GM23248 (cell line): Measurements from ENCODE around the gene GTF2H1. TPM values are rescaled to one million over a fixed set of nuclear protein-coding genes. Genes with fewer than 3 reads are reported as not detected.

Experiments used
- DNase-seq: peaks from one replicate; pipeline ENCODE4 v3.0.0-alpha.2; 2015
- H2AFZ ChIP-seq: fragments of 200-600 bp; sonication (generic); 2 replicates; pipeline ENCODE4 v1.6.1; 2016; ENCODE audit warnings: antibody characterized with exemption
- H3F3A ChIP-seq: fragments of 200-600 bp; sonication (generic); 2 replicates; pipeline ENCODE4 v1.6.1; 2016; ENCODE audit warnings: mild to moderate bottlenecking, antibody characterized with exemption, mixed run types; ENCODE audit not compliant: insufficient read depth
- H3K27ac ChIP-seq: fragments of 200-600 bp; sonication (generic); 2 replicates; pipeline ENCODE4 v1.5.1; 2016; ENCODE audit warnings: mild to moderate bottlenecking
- H3K27me3 ChIP-seq: fragments of 200-600 bp; sonication (generic); replicated peaks from 2 replicates; pipeline ENCODE4 v1.6.1; 2016; ENCODE audit warnings: mild to moderate bottlenecking; ENCODE audit not compliant: insufficient read depth
- H3K36me3 ChIP-seq: fragments of 200-600 bp; sonication (generic); 2 replicates; pipeline ENCODE4 v1.6.1; 2016; ENCODE audit warnings: low read depth, mild to moderate bottlenecking
- H3K4me1 ChIP-seq: fragments of 200-600 bp; sonication (generic); 2 replicates; pipeline ENCODE4 v1.6.1; 2016; ENCODE audit warnings: mild to moderate bottlenecking; ENCODE audit not compliant: insufficient read depth
- H3K4me2 ChIP-seq: fragments of 200-600 bp; sonication (generic); one replicate; pipeline ENCODE4 v1.6.1; 2016; ENCODE audit warnings: mild to moderate bottlenecking; ENCODE audit not compliant: unreplicated experiment
- H3K4me3 ChIP-seq: fragments of 200-600 bp; sonication (generic); 2 replicates; pipeline ENCODE4 v1.5.1; 2016; ENCODE audit warnings: mild to moderate bottlenecking
- H3K79me2 ChIP-seq: fragments of 200-600 bp; sonication (generic); 2 replicates; pipeline ENCODE4 v1.6.1; 2016; ENCODE audit warnings: mild to moderate bottlenecking; ENCODE audit not compliant: insufficient read depth
- H3K9ac ChIP-seq: fragments of 200-600 bp; sonication (generic); 2 replicates; pipeline ENCODE4 v1.6.1; 2016; ENCODE audit warnings: mild to moderate bottlenecking
- H3K9me2 ChIP-seq: fragments of 200-600 bp; sonication (generic); 2 replicates; pipeline ENCODE4 v1.6.1; 2016; ENCODE audit warnings: mixed run types, mild to moderate bottlenecking, moderate library complexity; ENCODE audit not compliant: insufficient read depth
- H3K9me3 ChIP-seq: fragments of 200-600 bp; sonication (generic); one replicate; pipeline ENCODE4 v1.6.1; 2017; ENCODE audit warnings: low read depth
- H4K20me1 ChIP-seq: fragments of 200-600 bp; sonication (generic); 2 replicates; pipeline ENCODE4 v1.6.0; 2016; ENCODE audit not compliant: insufficient read depth
- EZH2 ChIP-seq: fragments of 200-600 bp; sonication (generic); IDR thresholded peaks from 2 replicates; pipeline ENCODE4 v1.6.1; 2018; ENCODE audit warnings: antibody characterized with exemption, mild to moderate bottlenecking; ENCODE audit not compliant: insufficient read depth, poor library complexity, severe bottlenecking
- EZH2phosphoT487 ChIP-seq: fragments of 200-600 bp; sonication (generic); IDR thresholded peaks from 2 replicates; pipeline ENCODE4 v1.6.1; 2018; ENCODE audit warnings: antibody characterized with exemption, moderate library complexity, mild to moderate bottlenecking, low read depth; ENCODE audit not compliant: insufficient read depth
- WGBS, 2 experiments: methylation state at CpG; one replicate each; pipeline ENCODE4 v1.1.6; 2015 to 2017; ENCODE audit warnings: low lambda C conversion rate in 2 of 2, low coverage in 1 of 2; ENCODE audit errors: missing lambda C conversion rate in 2 of 2; 5-methylcytosine and 5-hydroxymethylcytosine counted together
- in situ Hi-C: fragments of 300-500 bp; cut with MboI; formaldehyde crosslinking; loops from 2 replicates; pipeline ENCODE4 v1.15.0; 2020
- polyA plus RNA-seq: library from polyadenylated mRNA; unstranded; fragments of >200 nt; fragmentation: Nextera tagmentation; extraction: Ambion mirVana; gene quantifications from 2 replicates; pipeline ENCODE4 v1.2.1, GENCODE V29; 2016
- total RNA-seq: library from RNA; depleted of rRNA; stranded (reverse); fragments of >200 nt; shearing (Covaris generic); gene quantifications from 2 replicates; pipeline ENCODE4 v1.2.3, GENCODE V29; 2014

GTF2H1 gene
- total and polyA plus RNA-seq, 2 experiments from 2014 or later, result 61.6 to 89.8 TPM

GRCh38 chr11:18285841-18286240 lies 36.5 kb upstream of the GTF2H1 start:
- no peaks in the 10 kb centered on the region for H4K20me1 ChIP-seq
- H3K4me1 ChIP-seq, result no peaks in the 10 kb centered on the region
- no peaks in the 10 kb centered on the region for H3K27me3 ChIP-seq
- no peaks in the 10 kb centered on the region for H3K9me2 ChIP-seq
- H3K27ac ChIP-seq, result no peak overlapping the region
- DNase-seq, result no peak
- 93 to 97% methylated on average over 1 of the region's 1 CpG for WGBS, 2 experiments
- H3F3A ChIP-seq, result no peaks in the 10 kb centered on the region
- no peak overlapping the region for H3K9ac ChIP-seq
- no peak overlapping the region for H3K4me2 ChIP-seq
- H3K79me2 ChIP-seq, result no peaks in the 10 kb centered on the region
- no peak overlapping the region for H2AFZ ChIP-seq
- H3K36me3 ChIP-seq, result peaks cover 55% of the 10 kb centered on the region
- in situ Hi-C loops, result no loop called here
- H3K4me3 ChIP-seq, result no peak overlapping the region
- TF ChIP-seq EZH2phosphoT487, result no peak
- TF ChIP-seq EZH2, result no peak
- no peaks in the 10 kb centered on the region for H3K9me3 ChIP-seq

GRCh38 chr11:18288911-18289310 lies 33.5 kb upstream of the GTF2H1 start:
- H3K9me3 ChIP-seq, result no peaks in the 10 kb centered on the region
- DNase-seq, result no peak
- peaks cover 63% of the 10 kb centered on the region for H3K36me3 ChIP-seq
- TF ChIP-seq EZH2 (no peak), EZH2phosphoT487 (no peak)
- WGBS, 2 experiments, result 96 to 97% methylated on average over 4 of the region's 4 CpGs
- H3K4me2 ChIP-seq, result no peak overlapping the region
- no peak overlapping the region for H3K27ac ChIP-seq
- H3K9me2 ChIP-seq, result no peaks in the 10 kb centered on the region
- no peaks in the 10 kb centered on the region for H4K20me1 ChIP-seq
- H3F3A ChIP-seq, result no peaks in the 10 kb centered on the region
- no peaks in the 10 kb centered on the region for H3K79me2 ChIP-seq
- no peaks in the 10 kb centered on the region for H3K4me1 ChIP-seq
- in situ Hi-C loops, result no loop called here
- H2AFZ ChIP-seq, result no peak overlapping the region
- H3K27me3 ChIP-seq, result no peaks in the 10 kb centered on the region
- H3K4me3 ChIP-seq, result no peak overlapping the region
- H3K9ac ChIP-seq, result no peak overlapping the region

- TF ChIP-seq EZH2 (no peak), EZH2phosphoT487 (no peak)
- no peak overlapping the region for H3K4me3 ChIP-seq
- H3K27ac ChIP-seq, result no peak overlapping the region
- no peak overlapping the region for H3K9ac ChIP-seq
- 90 to 91% methylated on average over 5 of the region's 5 CpGs for WGBS, 2 experiments
- peaks cover 65% of the 10 kb centered on the region for H3K36me3 ChIP-seq
- no peak for DNase-seq
- in situ Hi-C loops, result no loop called here
- H3K9me2 ChIP-seq, result no peaks in the 10 kb centered on the region
- H2AFZ ChIP-seq, result no peak overlapping the region
- no peaks in the 10 kb centered on the region for H4K20me1 ChIP-seq
- H3F3A ChIP-seq, result no peaks in the 10 kb centered on the region
- H3K4me2 ChIP-seq, result no peak overlapping the region
- H3K27me3 ChIP-seq, result no peaks in the 10 kb centered on the region
- no peaks in the 10 kb centered on the region for H3K9me3 ChIP-seq
- no peaks in the 10 kb centered on the region for H3K79me2 ChIP-seq
- no peaks in the 10 kb centered on the region for H3K4me1 ChIP-seq
Measured at GRCh38 chr11:18294862-18295261, 27.5 kb upstream of the GTF2H1 start.

GRCh38 chr11:18295316-18295715 lies 27.1 kb upstream of the GTF2H1 start:
- H3F3A ChIP-seq, result no peaks in the 10 kb centered on the region
- H3K36me3 ChIP-seq, result peaks cover 66% of the 10 kb centered on the region
- 89 to 93% methylated on average over 2 of the region's 2 CpGs for WGBS, 2 experiments

GRCh38 chr11:18299721-18300120 lies 22.6 kb upstream of the GTF2H1 start:
- in situ Hi-C loops, result no loop called here
- Histone ChIP-seq H3K9me2 (no peaks in the 10 kb centered on the region), H2AFZ (no peak overlapping the region), H3K9ac (no peak overlapping the region), H3K4me1 (no peaks in the 10 kb centered on the region), H3K9me3 (no peaks in the 10 kb centered on the region), H4K20me1 (no peaks in the 10 kb centered on the region), H3K4me2 (no peak overlapping the region), H3F3A (no peaks in the 10 kb centered on the region), H3K36me3 (peaks cover 49% of the 10 kb centered on the region), H3K4me3 (no peak overlapping the region), H3K27ac (no peak overlapping the region), H3K27me3 (no peaks in the 10 kb centered on the region), H3K79me2 (no peaks in the 10 kb centered on the region)
- TF ChIP-seq EZH2, result no peak
- no peak for TF ChIP-seq EZH2phosphoT487
- no peak for DNase-seq

More at GRCh38 chr11:18295316-18295715, 27.1 kb upstream of the GTF2H1 start:
- Histone ChIP-seq H3K4me2 (no peak overlapping the region), H3K27me3 (no peaks in the 10 kb centered on the region), H3K27ac (no peak overlapping the region), H4K20me1 (no peaks in the 10 kb centered on the region), H3K4me1 (no peaks in the 10 kb centered on the region), H3K9me3 (no peaks in the 10 kb centered on the region), H3K9ac (no peak overlapping the region), H3K4me3 (no peak overlapping the region), H3K9me2 (no peaks in the 10 kb centered on the region), H2AFZ (no peak overlapping the region), H3K79me2 (no peaks in the 10 kb centered on the region)
- no peak for TF ChIP-seq EZH2phosphoT487
- TF ChIP-seq EZH2, result no peak
- no peak for DNase-seq
- in situ Hi-C loops, result no loop called here
